ENCODE results near the gene TTC9.

The TTC9 gene

GRCh38 chr14:70646705-70647104, 5.0 kb downstream of the TTC9 start:
- DNase-seq = no peak

GRCh38 chr14:70648346-70648745, 6.6 kb downstream of the TTC9 start:
- no peak for DNase-seq

GRCh38 chr14:70649803-70650202, 8.1 kb downstream of the TTC9 start:
- no peak for DNase-seq

- DNase-seq = no peak
Measured at GRCh38 chr14:70651522-70651921, 9.8 kb downstream of the TTC9 start.

- no peak for DNase-seq
Measured at GRCh38 chr14:70652871-70653270, 11.2 kb downstream of the TTC9 start.

GRCh38 chr14:70653662-70654061, 11.9 kb downstream of the TTC9 start:
- no peak for DNase-seq

GRCh38 chr14:70654632-70655031, 12.9 kb downstream of the TTC9 start:
- no peak for DNase-seq

- DNase-seq = peak; percentile 45 to 49
Measured at GRCh38 chr14:70655110-70655826, 13.6 kb downstream of the TTC9 start.

GRCh38 chr14:70658899-70659298, 17.2 kb downstream of the TTC9 start:
- DNase-seq = no peak

- DNase-seq = no peak
Measured at GRCh38 chr14:70660967-70661893, 19.5 kb downstream of the TTC9 start.

GRCh38 chr14:70662080-70662479, 20.4 kb downstream of the TTC9 start:
- no peak for DNase-seq

GRCh38 chr14:70662816-70663215, 21.1 kb downstream of the TTC9 start:
- DNase-seq = no peak

- no peak for DNase-seq
Measured at GRCh38 chr14:70663707-70664179, 22.0 kb downstream of the TTC9 start.

- DNase-seq = no peak
Measured at GRCh38 chr14:70664698-70665447, 23.2 kb downstream of the TTC9 start.

- no peak for DNase-seq
Measured at GRCh38 chr14:70665448-70666360, 24.0 kb downstream of the TTC9 start.

- no peak for DNase-seq
Measured at GRCh38 chr14:70666361-70666686, 24.6 kb downstream of the TTC9 start.

GRCh38 chr14:70670992-70671651, 29.4 kb downstream of the TTC9 start:
- DNase-seq = no peak

GRCh38 chr14:70671652-70672644, 30.2 kb downstream of the TTC9 start:
- no peak for DNase-seq

GRCh38 chr14:70677341-70677740, 35.6 kb downstream of the TTC9 start:
- DNase-seq = no peak

- no peak for DNase-seq
Measured at GRCh38 chr14:70680748-70681147, 39.0 kb downstream of the TTC9 start.

Measured in stimulated activated CD4-positive, alpha-beta T cell treated with anti-CD3 and anti-CD28 coated beads, Interleukin-2, amount 100 ng/mL, for 48 hours (primary cell).